OCI-M2 (cell line): ENCODE data around the gene ZNF660.

Experiments
- DNase-seq: peaks from one replicate; lab custom pipeline; 2025; ENCODE audit not compliant: unreplicated experiment; lab: John Stamatoyannopoulos, UW

ZNF660 gene

GRCh38 chr3:44628716-44629115, 44.0 kb downstream of the ZNF660 start:
- DNase-seq = no peak

DNA sequence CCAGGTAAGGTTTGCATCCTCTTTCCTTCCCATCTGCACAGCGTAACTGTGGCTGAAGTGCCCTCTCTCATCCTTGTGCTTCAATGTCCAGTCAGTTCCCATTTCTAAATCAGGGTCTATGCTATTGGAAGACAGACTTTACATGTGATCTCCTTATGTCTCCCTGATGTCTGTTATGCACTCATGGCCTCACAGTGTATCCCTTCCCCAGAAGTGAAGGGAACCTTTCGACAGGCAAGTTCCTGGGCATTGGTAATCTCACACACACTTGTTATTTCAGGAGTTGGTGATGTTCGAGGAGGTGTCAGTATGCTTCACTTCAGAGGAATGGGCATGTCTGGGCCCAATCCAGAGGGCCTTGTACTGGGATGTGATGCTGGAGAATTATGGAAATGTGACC, 47.4 kb downstream of the ZNF660 start:
- DNase-seq = no peak

GRCh38 chr3:44642337-44642736, 57.6 kb downstream of the ZNF660 start:
- no peak for DNase-seq

- no peak for DNase-seq
Observed at GRCh38 chr3:44643024-44643423, 58.3 kb downstream of the ZNF660 start.

- DNase-seq = no peak
Observed at GRCh38 chr3:44647771-44648170, 63.0 kb downstream of the ZNF660 start.

DNA sequence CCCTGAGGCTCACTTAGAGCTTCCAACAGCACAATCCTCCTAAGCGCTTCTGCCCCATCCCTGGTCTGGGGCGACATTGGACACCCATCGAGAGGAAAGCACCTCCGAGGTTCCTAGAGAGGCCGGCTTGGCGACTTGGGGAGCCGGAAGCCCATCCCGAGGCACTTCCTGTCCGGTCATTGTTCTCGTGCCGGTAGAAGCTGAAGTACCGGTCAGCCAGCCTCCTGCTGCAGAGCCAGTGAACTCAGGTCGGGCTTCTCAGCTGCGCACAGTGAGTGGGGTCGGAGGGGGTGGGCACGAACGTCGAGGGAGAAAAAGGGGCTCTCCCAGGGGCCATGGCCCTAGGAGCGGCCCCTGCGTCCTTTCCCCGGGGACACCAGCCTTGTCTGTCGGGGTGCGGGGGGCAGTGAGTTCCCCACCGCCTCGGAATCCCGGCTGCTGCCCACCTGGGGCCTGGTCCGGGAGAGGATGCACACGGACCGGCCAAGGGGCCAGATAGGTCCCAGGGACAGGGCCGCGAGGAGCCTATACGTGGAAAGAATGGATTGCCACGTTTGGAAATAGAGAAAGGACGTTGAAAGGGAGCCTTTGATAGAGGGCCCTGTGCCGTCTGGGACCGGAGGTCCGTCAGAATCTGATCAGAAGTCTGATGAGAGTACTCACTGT, 63.9 kb downstream of the ZNF660 start, which contains the start of gene ZNF35:
Gene ZNF35, plus strand, starts transcription at position 169 of the 666 bp plus-strand sequence. CDS start 2,336 bp downstream, outside the sequence.
- peak; percentile 39 for DNase-seq
